GM23248 (cell line): ENCODE results near the gene MAP4K2.

ENCODE experiments used
- EZH2 ChIP-seq: fragments of 200-600 bp; sonication (generic); IDR thresholded peaks from 2 replicates; pipeline ENCODE4 v1.6.1; 2018; ENCODE audit warnings: antibody characterized with exemption, mild to moderate bottlenecking; ENCODE audit not compliant: insufficient read depth, poor library complexity, severe bottlenecking
- EZH2phosphoT487 ChIP-seq: fragments of 200-600 bp; sonication (generic); IDR thresholded peaks from 2 replicates; pipeline ENCODE4 v1.6.1; 2018; ENCODE audit warnings: antibody characterized with exemption, moderate library complexity, mild to moderate bottlenecking, low read depth; ENCODE audit not compliant: insufficient read depth

DNA sequence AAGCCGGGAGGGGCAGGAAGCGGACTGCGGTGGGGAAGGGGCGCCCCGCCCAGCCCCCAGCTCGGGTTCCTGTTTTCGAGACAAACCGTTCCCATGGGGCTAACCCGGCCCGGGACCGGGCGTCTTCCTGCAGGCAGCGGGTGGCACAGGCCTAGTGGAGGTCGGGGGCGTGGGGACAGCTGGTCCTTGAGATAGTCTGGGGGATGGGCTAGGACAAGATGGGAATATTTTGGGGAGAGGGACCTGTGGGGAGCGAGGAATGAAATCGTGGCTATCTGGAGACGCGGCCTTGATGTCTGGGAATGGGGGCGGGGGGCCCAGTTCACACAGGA lies 57.9 kb downstream of the MAP4K2 start:
- TF ChIP-seq EZH2 (peak; percentile 94), EZH2phosphoT487 (0 out of 2 replicates have a peak, but pooled peaks have one; percentile 67)
